WTC11 (cell line): Measurements from ENCODE around the gene PYY.
"Not testable (repeated sequence)": the region's sequence is repeated elsewhere in the genome, so short reads cannot be mapped to it uniquely, and the experiment has no call there.

Experiments
- CDX4 ChIP-seq: fragments of 250-450 bp; sonication (Bioruptor Pico); IDR thresholded peaks from 2 replicates; pipeline ENCODE4 v1.9.0; 2021; ENCODE audit warnings: moderate library complexity, mild to moderate bottlenecking, inconsistent platforms, borderline replicate concordance
- CREM ChIP-seq: sonication (generic); formaldehyde crosslinking; IDR thresholded peaks from 2 replicates; pipeline ENCODE4 v1.8.1; 2022; ENCODE audit warnings: mild to moderate bottlenecking, missing genetic modification reagents, moderate library complexity
- CTCF ChIP-seq: fragments of 200-600 bp; IDR thresholded peaks from 2 replicates; pipeline ENCODE4 v1.8.0; 2022; ENCODE audit warnings: antibody characterized with exemption
- E2F4 ChIP-seq: sonication (generic); formaldehyde crosslinking; IDR thresholded peaks from 2 replicates; pipeline ENCODE4 v1.8.1; 2022; ENCODE audit warnings: low read depth, mild to moderate bottlenecking, moderate library complexity, missing genetic modification reagents, borderline replicate concordance
- IRF1 ChIP-seq: sonication (generic); formaldehyde crosslinking; IDR thresholded peaks from 2 replicates; pipeline ENCODE4 v1.8.0; 2023; ENCODE audit warnings: missing genetic modification reagents
- JUN ChIP-seq: sonication (generic); formaldehyde crosslinking; IDR thresholded peaks from 2 replicates; pipeline ENCODE4 v1.8.0; 2023; ENCODE audit warnings: mild to moderate bottlenecking, missing genetic modification reagents
- NFE2L1 ChIP-seq: sonication (generic); formaldehyde crosslinking; IDR thresholded peaks from 2 replicates; pipeline ENCODE4 v1.8.1; 2023; ENCODE audit warnings: missing genetic modification reagents
- NFYB ChIP-seq: sonication (generic); formaldehyde crosslinking; conservative IDR thresholded peaks from 2 replicates; pipeline ENCODE4 v1.8.0; 2022; ENCODE audit warnings: low read depth, missing genetic modification reagents
- STAT6 ChIP-seq: sonication (generic); formaldehyde crosslinking; conservative IDR thresholded peaks from 2 replicates; pipeline ENCODE4 v1.8.1; 2023; ENCODE audit warnings: mild to moderate bottlenecking, low read depth, missing genetic modification reagents, moderate library complexity
- USF2 ChIP-seq: sonication (generic); formaldehyde crosslinking; IDR thresholded peaks from 2 replicates; pipeline ENCODE4 v1.8.1; 2023; ENCODE audit warnings: mild to moderate bottlenecking, missing genetic modification reagents, moderate library complexity
- ZNF138 ChIP-seq: sonication (generic); formaldehyde crosslinking; conservative IDR thresholded peaks from 2 replicates; pipeline ENCODE4 v1.8.1; 2022; ENCODE audit warnings: mild to moderate bottlenecking, moderate library complexity, missing genetic modification reagents
- ZNF416 ChIP-seq: fragments of 250-450 bp; sonication (Bioruptor Pico); IDR thresholded peaks from 2 replicates; pipeline ENCODE4 v1.9.0; 2021; ENCODE audit warnings: mild to moderate bottlenecking, inconsistent platforms
- ZNF671 ChIP-seq: fragments of 250-450 bp; sonication (Bioruptor Pico); IDR thresholded peaks from 2 replicates; pipeline ENCODE4 v1.8.0; 2021; ENCODE audit warnings: mild to moderate bottlenecking

- TF ChIP-seq CTCF; IRF1 (CRISPR knock-in tag); ZNF138; ZNF671 (CRISPR knock-in tag); NFYB (CRISPR knock-in tag); ZNF416 (CRISPR knock-in tag); NFE2L1; CREM; USF2; JUN (CRISPR knock-in tag); STAT6 (CRISPR knock-in tag); E2F4; CDX4 (CRISPR knock-in tag): not testable (repeated sequence)
These were observed 7.6 kb upstream of the PYY start for GRCh38 chr17:43961292-43961691.
